Loucy (cell line): Measurements from ENCODE around the gene CNPPD1.
"Not testable (repeated sequence)": the region's sequence is repeated elsewhere in the genome, so short reads cannot be mapped to it uniquely, and the experiment has no call there.

Source experiments
- EZH2phosphoT487 ChIP-seq: fragments of 200-600 bp; IDR thresholded peaks from 2 replicates; pipeline ENCODE4 v1.6.1; 2018; ENCODE audit warnings: antibody characterized with exemption, mild to moderate bottlenecking, moderate library complexity, borderline replicate concordance
- TF ChIP-seq, protein P1 (sequence below): fragments of 200-600 bp; sonication (generic); conservative IDR thresholded peaks from 2 replicates; pipeline ENCODE4 v1.5.1; 2014; ENCODE audit warnings: mild to moderate bottlenecking, antibody characterized with exemption, low read length

DNA sequence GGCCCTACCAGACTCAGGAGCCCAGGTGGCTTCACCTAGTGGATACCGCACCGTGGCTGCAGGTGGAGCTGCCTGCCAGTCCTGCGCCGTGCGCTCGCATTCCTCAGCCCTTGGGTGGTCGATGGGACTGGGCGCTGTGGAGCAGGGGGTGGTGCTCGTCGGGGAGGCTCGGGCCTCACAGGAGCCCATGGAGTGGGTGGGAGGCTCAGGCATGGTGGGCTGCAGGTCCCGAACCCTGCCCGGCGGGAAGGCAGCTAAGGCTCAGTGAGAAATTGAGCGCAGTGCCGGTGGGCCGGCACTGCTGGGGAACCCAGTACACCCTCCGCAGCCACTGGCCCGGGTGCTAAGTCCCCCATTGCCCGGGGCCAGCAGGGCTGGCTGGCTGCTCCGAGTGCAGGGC, 24.6 kb upstream of the CNPPD1 start:
- TF ChIP-seq, protein P1, sequence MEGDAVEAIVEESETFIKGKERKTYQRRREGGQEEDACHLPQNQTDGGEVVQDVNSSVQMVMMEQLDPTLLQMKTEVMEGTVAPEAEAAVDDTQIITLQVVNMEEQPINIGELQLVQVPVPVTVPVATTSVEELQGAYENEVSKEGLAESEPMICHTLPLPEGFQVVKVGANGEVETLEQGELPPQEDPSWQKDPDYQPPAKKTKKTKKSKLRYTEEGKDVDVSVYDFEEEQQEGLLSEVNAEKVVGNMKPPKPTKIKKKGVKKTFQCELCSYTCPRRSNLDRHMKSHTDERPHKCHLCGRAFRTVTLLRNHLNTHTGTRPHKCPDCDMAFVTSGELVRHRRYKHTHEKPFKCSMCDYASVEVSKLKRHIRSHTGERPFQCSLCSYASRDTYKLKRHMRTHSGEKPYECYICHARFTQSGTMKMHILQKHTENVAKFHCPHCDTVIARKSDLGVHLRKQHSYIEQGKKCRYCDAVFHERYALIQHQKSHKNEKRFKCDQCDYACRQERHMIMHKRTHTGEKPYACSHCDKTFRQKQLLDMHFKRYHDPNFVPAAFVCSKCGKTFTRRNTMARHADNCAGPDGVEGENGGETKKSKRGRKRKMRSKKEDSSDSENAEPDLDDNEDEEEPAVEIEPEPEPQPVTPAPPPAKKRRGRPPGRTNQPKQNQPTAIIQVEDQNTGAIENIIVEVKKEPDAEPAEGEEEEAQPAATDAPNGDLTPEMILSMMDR, result not testable (repeated sequence)
- TF ChIP-seq EZH2phosphoT487, result not testable (repeated sequence)
